HG03342 (cell line): ENCODE measurements around the gene SLC5A11.
"Not testable (repeated sequence)": the region's sequence is repeated elsewhere in the genome, so short reads cannot be mapped to it uniquely, and the experiment has no call there.

ENCODE experiments used
- ATAC-seq: cut with Tn5 transposase; IDR thresholded peaks from one replicate; pipeline ENCODE4 v1.9.1; 2021; ENCODE audit warnings: mild to moderate bottlenecking, moderate library complexity; ENCODE audit not compliant: unreplicated experiment

SLC5A11 gene

DNA sequence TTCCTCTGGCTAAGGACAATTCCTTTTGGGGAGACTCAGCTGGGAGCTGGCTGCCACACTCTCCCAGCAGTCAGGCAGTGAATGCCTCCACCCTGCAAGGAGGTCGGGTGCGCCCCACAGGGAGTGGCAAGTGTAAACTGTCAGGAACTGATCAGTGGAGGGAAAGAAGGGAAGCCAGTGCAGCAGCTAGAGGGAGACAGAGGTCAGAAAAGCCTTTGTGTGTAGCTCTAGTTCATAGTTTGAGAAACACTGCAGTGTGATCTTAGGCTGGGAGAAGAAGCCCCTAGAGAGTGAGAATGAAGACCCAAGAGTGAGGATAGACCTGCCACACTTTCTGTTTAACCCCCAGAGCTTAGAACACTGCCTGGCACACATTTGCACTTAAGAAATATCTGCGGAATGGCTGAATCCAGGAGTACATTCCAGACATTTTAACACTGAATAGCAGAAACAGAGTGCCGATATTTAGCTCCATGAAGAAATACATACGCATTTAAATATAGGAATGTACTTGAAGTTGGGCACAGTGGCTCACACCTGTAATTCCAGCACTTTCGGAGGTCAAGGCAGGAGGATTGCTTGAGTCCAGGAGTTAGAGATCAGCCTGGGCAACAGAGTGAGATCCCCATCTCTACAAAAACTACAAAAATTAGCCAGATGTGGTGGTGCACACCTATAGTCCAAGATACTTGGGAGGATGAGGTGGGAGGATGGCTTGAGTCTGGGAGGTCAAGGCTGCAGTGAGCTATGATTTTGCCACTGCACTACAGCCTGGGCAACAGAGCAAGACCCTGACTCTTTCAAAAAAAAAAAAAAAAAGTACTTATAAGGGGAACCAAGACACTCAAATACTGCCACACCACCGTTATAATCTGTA is 11.1 kb upstream of the SLC5A11 start:
- ATAC-seq: no peak

DNA sequence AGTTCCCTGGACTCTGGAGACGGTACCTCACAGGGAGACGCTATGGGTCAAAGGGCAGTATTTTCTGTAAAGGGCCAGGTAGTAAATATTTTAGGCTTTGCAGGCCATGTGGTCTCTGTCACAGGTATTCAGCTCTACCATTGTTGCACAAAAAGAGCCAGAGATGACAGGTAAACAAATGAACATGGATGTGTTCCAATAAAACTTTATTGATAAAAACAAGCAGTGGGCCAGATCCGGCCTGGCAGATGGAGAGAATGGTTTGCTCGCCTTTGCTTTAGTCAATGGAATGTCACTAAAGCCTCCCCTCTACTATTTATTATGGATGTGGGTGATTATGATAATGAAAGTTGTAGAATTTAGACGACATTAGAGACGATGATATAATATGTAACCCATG is 8.9 kb upstream of the SLC5A11 start:
- no peak for ATAC-seq

DNA sequence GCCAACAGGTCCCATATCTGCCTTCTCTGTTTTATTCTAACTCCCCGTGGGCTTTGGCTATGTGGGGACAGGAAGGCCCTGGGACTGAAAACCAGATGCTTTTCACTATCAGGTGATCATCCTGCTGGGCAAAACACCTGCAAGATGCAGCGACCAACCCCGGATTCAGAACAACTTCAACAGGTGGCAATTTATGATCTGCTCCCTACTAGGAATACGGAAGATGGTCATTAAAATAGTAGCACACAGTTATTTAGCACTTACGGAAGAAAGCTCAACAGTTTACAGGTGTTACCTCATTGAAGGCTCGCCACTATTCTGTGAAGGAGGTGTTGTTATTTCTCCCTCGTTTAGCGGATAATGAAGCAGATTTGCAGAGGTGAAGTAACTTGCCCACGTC is 7.8 kb upstream of the SLC5A11 start:
- no peak for ATAC-seq

DNA sequence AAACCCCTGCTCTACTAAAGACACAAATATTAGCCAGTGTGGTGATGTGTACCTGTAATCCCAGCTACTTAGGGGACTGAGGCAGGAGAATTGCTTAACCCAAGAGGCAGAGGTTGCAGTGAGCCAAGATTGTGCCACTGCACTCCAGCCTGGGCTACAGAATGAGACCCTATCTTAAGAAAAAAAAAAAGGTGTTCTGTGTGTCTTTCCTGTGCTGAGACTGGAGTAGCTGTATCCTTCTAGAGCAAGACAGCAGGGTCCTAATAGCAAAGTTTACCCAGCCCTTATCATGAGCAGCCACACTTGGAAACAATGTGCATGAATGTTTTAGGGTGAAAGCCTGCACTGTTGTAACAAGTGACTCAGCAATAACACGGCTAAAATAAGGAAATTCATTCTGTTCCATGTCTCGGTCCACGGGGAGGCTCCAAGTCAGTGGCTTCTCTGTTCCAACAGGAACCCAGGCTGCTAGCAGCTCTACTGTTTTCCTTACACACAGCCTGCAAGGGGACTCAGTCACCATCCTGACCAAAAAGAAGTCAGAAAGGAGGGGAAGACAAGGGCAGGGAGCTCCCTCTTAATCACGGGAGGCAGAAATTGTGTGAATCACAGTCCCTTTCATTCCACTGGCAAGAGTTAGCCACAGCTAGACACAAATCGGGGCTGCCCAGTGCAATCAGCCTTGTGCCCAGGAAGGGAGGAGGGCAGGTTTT is 7.1 kb upstream of the SLC5A11 start:
- no peak for ATAC-seq

DNA sequence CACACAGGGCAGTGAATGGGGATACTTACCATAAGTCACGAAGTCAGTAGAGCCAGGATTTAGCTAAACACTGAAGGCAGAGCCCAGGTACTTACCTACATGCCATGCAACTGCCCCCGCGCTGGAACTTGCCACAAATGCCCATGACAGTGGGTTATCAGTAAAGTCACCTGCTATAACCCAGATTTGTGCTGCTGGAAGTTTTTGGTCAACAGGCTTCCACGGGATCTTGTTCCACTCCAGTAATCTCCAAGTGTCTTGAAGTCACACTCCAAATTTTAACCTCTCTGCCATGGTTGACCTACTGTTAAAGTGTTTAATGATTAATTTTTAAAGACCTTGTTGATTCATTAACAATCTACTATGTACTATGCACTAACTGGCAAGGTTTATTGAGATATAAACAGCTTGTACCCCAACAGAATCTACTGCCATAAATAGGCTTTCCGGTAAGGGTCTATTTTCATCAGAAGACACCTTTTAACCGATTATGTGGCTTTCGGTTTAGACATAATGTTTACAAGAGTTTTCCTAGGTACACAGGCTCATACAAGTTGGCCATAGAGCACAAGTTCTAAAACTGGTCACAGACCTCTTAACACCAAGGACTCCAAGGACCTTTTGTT is 6.3 kb upstream of the SLC5A11 start:
- ATAC-seq: no peak

DNA sequence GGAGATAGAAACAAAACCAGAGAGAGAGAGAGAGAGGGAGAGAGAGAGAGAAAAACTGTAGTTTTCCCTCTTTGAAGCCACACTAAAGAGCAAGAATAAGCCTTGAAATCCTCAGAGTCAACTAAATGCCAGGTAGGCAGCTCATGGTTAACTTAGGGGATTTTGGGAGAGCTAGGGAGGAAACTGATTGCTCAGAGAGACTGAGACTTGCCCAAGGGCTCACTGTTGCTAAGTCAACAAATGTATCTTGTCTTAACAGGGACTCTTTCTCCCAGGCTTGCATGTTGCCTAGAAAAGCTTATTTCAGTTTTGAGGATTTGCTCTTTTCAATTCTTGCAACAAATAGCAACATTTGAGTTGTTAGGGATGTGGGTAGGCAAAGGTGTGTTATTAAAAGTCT is 4.5 kb upstream of the SLC5A11 start:
- ATAC-seq: no peak

DNA sequence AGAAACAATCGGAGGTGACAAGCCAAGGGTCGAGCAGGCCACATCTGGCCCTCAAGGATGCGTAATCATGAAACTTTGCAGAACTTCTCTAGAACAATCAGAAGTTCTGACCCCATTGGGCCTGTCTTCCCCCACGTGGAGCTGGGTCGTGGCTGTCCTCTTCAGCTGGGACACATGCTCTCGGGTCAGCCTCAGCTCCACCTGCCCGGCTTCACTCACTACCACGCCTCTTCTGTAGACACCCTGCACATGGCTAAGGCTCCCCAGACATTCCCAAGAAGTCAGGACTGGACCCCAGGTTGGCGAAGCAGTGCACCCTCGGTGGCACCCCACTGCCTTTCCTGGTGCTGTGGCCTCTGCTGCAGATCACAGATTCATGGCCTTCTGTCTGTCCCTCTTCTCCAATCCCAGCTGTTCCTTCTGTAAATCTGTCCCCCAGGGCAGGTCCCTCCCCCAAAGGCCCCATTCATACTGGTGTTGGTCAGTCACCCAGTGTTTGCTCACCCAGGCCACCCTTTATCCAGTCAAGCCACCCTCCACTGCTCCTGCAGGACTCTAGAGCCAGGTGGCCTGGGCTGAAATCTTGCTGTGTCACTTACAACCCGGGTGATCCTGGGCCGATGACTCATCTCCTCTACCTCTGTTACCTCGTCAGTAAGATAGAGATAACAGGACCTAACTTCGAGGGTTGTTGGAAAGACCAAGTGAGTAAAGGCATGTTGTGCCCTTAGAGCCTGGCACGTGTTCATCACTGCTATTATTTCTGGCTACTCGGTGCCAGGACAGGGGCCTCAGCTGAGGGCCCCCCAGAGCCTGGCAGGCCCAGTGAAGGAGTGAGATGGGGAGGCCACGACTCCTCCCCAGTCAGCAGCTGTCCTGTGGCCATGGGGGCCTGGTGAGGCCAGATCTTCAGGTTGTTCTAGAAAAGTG is 1.4 kb upstream of the SLC5A11 start:
- no peak for ATAC-seq

DNA sequence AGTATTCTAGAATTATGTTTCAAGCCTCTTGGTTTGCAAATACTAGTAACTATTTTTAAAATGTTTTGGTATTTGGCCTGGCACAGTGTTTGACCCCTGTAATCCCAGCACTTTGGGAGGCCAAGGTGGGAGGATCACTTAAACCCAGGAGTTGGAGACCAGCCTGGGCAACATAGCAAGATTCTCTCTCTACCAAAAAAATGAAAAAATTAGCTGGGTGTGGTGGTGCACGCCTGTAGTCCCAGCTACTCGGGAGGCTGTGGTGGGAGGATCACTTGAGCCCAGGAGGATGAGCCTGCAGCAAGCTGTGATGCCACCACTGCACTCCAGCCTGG is 765 bp upstream of the SLC5A11 start:
- not testable (repeated sequence) for ATAC-seq

DNA sequence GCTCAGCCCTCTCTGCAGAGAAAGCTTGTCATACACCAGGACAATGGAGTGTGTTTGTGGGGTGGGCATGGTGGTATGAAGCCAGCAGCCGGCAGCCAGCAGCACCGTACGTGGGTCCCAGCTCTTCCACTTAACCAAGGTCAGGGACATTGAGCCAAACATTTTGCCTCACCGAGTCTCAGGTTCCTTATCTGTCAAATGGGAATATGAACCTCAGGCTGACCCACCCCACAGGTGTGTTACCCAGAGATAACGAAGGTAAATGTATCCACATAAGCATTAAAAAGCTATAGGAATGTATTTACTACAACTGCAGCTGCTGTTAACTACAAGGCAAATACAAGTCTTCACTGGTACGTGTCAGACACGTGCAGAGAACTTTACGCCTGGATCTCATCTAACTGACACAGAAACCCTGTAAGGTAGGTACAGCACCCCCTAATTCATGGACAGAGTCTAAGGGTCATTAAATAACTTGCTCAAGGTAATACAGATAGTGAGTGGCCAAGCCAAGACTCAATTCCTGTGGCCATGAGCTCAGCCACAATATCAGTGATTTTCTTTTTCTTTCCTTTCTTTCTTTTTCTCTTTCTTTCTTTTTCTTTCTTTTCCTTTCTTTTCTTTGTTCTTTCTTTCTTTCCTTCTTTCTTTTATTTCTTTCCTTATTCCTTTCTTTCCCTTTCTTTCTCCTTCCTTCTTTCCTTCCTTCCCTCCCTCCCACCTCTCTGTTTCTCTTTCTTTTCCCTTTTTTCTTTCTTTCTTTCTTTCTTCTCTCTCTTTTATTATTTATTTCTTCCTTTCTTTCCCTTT is 990 bp downstream of the SLC5A11 start:
- ATAC-seq: no peak

DNA sequence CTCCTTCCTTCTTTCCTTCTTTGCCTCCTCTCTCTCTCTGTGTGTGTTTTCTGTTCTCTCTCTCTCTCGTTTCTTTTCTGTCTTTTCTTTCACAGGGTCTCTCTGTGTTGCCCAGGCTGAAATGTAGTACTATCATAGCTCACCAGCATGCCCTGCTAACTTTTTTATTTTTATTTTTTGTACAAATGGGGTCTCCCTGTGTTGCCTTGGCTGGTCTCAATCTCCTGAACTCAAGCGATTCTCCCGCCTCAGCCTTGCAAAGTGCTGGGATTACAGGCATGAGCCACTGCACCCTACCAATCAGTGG is 1.5 kb downstream of the SLC5A11 start:
- ATAC-seq: no peak

DNA sequence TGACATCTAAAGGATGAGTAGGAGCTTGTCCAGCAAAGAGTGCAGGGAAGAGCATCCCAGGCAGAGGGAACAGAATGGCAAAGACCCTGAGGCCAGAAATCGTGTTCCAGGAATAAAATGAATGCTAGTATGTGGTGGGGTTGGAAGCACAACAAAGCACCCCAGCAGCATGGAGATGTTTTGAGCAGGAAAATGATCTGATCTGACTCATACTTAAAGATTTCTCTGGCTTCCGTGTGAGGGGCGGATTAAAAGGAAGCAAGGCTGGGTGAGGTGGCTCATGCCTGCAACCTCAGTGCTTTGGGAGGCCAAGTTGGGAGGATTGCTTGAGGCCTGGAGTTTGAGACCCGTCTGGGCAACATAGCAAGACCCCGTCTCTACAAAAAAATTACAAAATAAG is 2.3 kb downstream of the SLC5A11 start:
- no peak for ATAC-seq

DNA sequence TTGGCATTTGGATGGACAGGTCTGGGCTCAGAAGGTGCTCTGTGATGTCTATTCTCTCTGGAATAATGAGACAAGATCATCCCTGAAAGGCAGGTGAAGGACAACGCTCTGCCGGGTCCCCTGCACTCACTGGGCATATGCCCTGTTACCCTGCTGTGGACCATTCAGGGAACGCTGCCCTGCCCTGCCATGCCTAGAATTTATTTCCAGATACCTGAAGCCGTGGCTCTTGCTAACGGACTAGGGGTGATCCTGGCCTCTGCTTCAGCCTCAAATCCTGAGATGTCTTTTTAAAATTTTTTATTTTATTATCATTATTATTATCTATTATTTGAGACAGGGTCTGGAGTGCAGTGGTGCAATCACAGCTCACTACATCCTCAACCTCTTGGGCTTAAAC is 3.9 kb downstream of the SLC5A11 start:
- ATAC-seq: no peak

DNA sequence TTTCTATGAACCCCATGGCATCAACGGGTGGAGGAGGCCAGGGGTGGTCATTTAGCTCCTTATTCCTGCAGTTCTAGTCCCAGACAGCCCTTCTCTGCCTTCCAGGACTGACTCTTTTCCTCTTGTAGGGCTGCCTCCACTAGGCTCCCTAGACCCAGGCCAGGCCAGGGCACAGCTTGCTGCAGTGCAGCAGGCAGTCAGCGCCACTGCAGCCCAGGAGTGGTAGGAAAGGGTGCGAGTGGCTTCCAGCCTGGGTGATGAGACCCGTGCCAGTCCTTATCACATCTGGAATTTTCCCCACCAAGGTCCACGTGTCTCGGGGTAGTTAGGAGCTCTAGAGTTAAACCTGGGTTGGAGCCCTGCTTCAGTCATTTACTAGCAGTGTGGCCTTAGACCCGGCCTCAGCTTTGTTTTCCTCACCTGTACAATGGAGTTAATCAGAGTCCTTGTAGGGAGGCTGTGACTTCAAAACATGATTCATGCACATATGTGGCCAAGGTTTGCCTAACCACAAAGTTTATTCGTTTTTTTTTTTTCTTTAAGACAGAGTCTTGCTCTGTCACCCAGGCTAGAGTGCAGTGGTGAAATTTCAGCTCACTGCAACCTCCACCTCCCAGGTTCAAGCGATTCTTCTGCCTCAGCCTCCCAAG is 4.7 kb downstream of the SLC5A11 start:
- no peak for ATAC-seq

DNA sequence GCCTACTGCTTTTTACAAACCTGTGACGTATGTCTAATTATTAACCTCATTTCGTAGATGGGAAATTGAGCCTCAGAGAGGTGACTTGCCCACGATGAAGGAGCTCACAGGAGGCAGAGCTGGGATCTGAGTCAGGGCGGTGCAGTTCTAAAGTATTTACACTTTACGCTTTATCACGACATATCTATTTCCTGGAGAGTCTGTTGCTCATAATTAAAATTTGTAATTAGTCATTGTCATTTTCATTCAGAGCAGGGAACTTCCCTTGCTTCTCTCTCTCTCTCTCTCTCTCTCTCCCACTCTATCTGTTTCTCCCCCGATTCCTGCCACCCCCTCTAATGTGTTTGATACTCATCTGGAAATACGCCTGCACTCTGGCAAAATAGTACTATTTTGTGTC is 5.9 kb downstream of the SLC5A11 start:
- ATAC-seq: no peak

DNA sequence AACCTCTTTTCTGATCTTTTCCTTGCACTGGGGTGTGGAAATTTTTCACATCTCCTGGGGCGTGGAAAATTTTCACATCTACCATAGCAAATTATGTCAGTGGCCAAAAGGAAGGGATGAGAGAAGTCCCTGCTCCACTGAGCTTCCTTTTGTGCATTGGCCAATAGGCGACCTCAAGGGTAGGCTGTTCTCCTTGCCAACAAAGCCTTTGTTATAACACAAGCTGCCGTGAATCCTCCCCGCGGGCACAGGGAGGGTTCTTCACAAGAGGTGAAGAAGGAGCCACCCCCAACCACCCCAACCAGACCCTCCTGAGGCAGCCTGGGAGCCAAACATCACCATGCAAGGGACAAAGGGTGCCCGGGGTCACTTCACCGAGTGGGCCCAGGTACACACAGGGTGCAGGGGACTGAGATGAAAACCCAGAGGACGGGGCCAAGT is 6.5 kb downstream of the SLC5A11 start:
- no peak for ATAC-seq

DNA sequence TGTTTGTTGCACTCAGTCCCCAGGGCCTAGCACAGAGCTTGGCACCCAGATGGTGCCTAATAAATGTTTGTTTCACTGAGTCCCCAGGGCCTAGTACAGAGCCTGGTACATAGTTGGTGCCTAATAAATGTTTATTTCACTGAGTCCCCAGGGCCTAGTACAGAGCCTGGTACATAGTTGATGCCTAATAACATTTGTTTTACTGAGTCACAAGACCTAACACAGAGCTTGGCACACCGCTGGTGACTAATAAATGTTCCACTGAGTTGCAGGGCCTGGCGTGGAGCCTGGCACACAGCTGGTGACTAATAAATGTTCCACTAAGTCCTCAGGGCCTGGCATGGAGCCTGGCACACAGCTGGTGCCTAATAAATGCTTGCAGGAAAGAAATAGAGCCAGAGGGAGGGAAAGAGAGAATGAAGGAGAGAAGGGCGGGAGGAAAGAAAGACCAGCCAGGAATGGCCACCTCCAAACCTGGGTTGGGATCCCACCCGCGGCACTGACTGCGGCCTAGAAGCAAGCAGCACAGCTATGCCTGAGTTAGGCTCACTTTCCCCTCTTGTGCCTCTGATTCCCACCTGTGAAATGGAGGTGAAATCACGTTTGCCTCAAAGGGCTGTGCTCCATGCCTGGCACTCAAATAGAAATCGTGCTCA is 7.5 kb downstream of the SLC5A11 start:
- no peak for ATAC-seq

DNA sequence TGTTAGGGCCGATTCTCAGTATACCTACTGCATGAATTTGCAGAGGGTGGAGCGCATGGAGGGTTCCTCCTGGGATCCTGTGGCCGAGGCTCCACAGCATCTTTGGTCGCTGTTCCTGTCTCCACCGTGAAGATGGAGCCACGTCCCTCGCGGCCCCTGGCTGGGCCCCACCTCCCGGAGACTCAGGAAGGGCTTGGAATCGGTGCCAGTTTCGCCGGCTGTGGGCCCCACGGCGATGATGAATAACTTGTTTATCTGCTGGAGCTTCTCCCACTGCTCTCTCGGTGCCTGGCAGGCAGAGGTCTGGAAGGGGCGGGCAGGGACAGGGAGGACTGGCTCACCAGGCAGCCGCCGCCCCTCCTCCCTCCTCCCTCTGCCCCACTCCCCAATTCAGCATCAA is 8.1 kb downstream of the SLC5A11 start:
- ATAC-seq: no peak

DNA sequence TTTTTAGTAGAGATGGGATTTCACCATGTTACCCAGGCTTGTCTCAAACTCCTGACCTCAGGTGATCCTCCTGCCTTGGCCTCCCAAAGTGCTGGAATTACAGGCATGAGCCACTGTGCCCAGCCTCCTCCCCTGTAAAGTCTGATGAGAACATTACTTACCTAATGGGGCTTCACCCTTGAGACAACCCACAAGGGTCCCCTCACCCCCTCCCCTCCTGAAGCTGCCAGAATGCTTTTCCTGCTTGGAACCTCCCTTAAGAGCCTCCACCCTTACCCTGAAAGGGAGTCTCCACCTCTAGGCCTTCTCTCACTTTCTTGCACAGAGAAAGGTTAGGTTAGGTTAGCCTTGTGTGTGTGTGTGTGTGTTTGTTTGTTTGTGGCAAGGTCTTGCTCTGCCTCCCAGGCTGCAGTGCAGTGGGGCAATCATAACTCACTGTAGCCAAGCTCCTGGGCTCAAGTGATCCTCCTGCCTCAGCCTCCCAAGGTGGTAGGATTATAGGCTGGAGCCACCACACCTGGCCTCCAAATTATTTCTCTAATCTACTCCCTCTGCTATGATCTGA is 8.9 kb downstream of the SLC5A11 start:
- no peak for ATAC-seq

DNA sequence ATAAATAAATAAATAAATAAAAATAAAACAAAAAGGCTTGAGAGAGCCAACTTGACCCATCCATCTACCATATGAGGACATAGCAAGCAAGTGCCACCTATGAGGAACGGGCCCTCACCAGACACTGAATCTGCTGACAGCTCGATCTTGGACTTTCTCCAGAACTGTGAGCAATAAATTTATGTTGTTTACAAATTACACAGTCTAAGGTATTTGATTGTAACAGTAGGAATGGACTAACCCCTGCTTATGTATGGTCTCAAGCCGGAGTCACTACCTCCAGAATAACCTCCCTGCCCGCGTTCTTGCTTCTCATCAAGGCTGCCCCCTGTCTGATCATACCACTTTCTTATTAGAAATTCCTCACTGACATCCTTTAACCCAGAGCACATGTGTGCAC is 9.9 kb downstream of the SLC5A11 start:
- no peak for ATAC-seq
